T-helper 1 cell (primary cell): Measurements from ENCODE around the gene RTF1.
A peak's percentile ranks its signal among the peaks of the same experiment; 100 is the strongest.

Source experiments
- DNase-seq, 5 donors: peaks; one replicate each; pipeline ENCODE4 v3.0.0-alpha.2; 2012 to 2020

Gene RTF1

DNA sequence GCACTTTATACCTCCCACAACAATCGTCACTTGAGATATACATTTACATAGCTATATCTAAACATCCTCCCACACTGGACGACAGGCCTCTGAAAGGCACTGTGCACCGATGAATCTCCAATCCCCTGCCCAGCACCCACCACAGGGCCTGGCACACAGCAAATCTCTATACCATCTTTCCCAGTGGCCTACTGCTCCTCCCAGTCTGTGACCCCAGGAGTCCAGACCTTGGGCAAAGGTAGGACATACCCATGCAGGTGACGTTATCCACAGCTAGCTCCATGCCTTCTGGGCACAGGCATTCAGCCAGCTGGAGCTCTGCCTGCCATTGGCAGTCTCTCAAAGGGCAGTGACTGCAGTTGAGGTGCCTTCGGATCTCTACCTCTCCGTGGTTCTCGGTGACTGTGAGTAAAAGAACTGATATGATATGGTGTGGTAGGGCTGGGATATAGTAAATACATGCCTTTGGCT lies 91.0 kb downstream of the RTF1 start:
- no peak for DNase-seq

DNA sequence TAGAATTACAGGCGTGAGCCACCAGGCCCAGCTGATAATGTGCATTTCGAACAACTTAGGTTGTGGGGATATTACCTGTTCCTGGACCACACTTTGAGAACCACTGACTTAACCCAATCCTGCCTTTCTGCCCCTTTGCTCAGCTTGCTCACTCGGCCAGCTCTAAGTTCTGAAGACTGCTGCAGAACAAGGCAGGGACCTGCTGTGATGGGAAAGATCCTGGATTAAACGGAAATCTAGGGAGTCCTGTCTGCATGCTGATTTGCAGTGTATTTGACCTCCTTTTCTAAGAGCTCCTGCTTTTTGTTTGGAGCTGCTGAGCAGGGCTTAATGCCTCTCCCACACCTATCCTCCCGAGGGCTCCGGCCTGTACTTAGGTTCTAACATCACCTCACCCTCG lies 93.8 kb downstream of the RTF1 start:
- no peak for DNase-seq

DNA sequence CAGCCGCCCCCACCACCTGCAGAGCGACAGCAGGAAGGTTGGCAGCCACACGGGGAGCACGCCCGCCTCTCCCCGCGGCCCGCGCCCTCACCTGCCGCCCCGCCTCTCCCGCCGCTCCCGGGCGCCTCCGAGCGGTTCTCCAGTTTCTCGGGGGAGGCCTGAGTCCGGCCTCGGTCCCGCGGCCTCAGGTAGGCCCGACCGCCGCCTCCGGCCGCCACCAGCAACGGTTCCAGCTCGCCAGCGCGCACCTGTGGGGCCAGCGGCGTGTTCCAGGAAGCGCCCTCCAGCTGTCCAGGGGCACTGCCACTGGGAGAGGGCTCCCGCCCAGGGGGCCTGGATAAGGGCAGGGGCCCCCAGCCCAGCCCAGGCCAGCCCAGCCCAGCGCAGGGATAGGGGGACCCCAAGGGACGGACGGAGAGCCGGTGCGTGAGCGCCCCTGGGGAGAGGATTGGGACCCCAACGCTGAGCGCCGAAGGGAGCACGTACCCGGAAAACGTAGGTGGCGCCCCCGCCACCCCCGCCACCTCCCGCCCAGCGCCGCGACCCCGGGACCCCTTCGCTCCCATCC lies 94.5 kb downstream of the RTF1 start:
- DNase-seq, result no peak

DNA sequence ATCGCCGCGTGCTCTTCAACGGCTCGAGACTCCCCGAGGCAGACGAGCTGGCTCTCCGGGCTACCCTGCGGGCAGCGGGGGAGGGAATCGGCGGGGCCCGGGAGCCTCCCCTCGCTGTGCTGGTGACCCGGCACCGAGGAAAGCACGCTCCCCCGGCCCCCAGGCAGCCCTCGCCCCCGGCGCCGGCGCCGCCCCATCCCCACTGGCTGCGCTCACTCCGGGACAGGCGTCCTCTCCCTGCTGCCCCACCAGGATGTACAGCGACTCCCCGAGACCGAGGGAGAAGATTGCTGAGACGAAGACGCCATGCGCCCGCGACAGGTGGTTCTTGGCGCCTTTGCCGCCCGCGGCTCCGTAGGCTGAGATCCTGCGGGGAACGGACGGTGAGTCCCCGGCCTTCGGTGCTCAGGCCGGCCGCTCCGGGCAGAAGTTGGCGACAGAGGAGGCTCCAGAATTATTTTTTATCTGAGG lies 95.0 kb downstream of the RTF1 start:
- no peak for DNase-seq

DNA sequence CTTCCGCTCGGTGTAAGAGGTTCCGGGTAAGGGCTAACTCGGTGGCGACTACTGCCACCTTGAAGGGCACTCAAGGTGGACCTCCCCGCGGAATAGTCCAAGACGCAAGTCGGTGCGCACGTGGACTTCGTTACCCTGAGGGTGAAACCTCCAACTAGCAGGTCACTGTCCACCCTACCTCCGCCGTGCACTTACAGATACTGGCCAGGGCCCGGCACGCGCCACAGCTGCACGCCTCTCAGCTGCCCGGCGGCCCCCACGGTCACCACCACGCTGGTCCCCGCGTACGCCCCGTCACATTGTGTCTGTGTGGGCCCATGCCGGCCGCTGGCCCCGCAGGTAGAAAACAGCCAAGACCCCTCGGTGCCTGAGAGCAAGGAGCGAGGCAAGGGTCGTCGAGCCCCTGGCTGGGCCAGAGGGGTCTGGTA lies 95.6 kb downstream of the RTF1 start:
- no peak for DNase-seq

DNA sequence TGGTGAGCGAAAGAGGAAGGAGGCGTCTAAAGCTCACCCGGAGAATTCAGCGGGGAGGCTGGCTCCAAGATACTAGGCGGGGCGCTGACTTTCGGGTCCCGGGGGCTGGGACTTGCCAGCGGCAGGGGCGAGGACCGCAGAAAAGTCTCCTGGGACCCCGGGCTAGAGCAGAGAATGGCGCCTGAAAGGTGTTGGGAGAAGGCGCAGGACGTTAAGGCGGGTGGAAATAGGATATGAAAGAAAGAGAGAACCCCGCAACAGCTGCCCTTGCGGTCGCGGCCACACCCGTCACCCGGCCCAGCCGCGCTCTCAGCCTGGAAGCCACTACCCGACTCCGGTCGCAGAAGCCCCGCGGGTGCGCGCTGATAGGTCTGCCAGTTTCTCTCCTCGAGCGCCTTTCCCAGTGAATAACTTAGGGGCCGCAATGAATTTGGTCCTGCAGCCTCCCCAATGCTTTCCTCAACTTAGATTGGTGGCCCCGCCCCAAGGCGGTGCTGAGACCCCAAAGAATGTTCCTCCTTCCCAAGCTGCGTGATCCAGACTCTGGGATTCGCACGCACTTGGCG lies 96.1 kb downstream of the RTF1 start:
- DNase-seq, result peak in 1 of 5 donors; percentile 49

DNA sequence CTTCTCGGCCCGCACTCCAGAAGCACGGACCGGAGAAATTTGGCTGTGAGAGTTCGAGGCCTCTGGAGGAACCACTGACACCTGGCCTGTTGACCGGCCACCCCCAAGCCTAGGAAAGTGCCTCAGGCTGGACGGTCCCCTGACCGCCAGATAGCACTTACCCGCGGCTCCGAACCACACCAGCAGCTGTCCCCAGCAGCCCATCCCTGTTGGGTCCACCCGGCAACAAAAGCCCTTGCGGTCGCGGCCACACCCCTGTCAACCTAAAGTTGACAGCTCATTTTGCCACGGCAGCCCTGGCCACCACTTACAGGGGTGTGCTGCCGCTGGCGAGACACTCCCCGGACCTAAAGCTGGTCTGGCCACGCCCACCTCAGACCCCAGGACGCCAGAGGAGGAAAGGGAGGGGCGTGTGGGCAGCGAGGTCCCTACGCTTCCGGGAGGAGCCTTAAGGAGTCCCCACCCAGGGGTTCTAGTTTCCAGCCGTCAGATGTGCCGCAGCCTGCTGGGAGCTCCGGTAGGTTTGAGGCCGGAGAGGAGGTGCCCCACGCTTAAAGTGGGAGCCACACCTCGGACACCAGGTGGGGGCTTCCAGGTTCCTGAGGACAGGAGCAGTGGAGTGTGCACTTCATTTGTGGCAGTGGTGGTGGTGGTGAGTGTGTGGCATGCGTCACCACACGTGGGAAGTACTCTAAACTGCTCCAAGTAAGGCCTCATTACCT lies 96.8 kb downstream of the RTF1 start, which contains the start of gene LTK:
TSS of gene LTK (minus strand) at position 322 of the 722 bp plus-strand sequence. CDS start at position 204, 118 bp downstream.
- no peak for DNase-seq

DNA sequence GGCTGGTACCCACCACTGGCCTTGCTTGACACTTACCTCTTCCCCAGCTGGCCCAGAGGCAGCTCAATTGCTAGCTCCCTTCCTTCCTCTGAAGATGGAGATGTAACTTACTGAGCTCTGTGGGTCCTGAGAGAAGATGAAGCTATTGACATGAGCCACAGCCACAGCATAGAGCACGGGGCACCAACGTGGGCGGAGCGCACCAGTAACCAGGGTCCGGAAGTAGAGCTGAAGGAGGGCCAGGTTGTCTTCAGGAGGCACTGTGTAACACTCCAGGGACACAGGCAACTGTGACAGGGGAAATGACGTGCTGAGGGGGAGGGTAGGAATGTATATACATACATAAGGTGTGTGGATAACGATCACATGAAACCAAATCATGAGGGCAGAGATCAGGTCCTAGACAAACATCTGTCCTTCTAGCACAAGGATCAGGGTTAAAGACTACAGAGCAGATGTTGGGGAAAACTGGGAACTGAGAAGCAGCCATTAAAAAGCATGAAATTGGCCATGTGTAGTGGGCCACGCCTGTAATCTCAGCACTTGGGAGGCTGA lies 101.1 kb downstream of the RTF1 start:
- no peak for DNase-seq

DNA sequence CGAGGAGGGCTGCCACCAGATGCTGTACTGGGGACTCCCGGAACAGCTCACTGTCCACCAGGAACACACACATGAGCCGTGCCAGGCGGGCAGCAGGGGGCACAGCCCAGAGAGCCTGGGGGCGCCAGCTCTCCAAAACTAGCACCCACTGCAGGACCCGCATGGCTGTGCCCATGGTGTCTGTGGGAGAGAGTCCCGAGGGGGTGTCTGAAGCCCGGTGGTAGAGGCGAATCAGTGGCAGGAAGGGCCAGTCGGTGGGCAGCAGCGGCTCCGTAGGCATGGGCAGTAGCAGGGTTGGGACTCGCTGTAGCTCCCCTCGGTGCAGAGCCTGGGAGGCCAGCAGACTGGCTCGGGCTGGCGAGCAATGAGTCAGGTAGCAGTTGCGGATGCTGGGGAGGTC lies 103.7 kb downstream of the RTF1 start:
- no peak for DNase-seq

DNA sequence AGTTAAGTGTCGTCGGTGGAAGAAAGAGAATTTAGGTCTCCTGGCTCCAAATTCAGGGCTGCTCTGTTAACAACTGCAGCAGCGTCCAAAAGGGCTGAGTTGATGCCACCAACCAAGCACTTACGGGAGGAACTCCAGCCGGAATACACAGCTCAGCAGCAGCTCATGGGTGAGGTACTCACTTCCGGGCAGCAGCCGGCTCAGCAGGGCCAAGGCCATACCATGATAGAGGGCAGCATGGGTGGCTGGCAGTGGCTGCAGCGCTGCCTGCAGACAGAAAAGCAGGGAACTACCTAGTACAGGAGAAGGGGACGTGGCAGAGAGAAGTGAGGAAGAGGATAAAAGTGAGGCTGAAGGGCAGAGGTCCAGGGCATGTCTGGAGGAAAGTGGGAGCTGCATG lies 104.7 kb downstream of the RTF1 start:
- no peak for DNase-seq

DNA sequence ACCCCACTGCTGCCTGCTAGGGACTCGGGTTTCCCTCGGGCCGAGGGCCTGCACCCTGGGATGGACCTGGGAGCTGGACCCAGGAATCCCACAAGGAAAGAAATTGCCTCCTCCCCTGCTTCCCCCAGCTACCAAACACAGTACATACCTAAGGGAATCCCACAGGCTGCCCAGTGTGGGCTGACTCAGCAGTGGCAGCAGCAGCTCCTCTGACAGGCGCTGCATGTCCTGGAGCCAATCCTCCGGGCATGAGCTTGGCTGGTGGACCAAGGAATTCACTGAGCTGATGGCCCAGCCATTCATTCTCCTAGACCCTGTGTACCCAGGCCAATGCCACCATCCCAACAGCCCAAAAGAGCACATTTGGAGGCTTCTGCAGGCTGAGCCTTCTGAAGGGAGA lies 106.2 kb downstream of the RTF1 start:
- no peak for DNase-seq

DNA sequence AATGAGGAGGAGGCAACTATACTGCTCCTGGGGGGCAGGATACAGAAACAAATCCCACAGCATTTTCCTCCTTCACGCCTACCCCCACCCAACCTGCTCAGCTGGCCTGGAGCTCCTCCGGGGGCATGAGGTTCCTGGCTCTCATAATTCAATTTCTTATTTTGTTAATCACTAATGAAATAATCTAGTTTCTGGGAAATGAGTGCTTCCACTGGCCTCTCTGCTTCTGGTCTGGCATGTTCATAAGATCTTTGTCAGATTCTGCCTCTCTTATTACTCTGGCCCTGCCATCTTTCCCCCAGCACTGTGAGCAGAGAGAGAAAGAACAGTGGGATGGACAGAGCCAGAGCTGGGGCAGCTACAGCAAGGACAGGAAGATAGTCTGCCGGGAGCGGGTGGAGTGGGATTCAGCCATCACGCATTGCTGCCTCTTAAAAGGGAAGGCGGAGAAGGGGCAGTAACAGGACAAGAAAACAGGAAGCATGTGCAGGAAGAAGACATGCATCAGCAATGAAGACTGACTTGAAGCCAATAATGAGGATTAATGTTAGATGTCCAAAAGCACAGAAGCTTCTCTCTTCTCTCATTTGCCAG lies 113.6 kb downstream of the RTF1 start:
- no peak for DNase-seq
